HepG2 (cell line): ENCODE data around the gene RAMAC. TPM values are rescaled to one million over a fixed set of nuclear protein-coding genes. Genes with fewer than 3 reads are reported as not detected.

Experiments
- ATAC-seq: fragments of 200-7000 bp; cut with Tn5 transposase; 3 replicates; pipeline ENCODE4 v1.9.1; 2020; ENCODE audit warnings: mild to moderate bottlenecking, moderate library complexity
- BruUV-seq: library from RNA; stranded (reverse); fragments of 400-500 nt; replicated peaks from 2 replicates; lab custom pipeline; 2021; lab: Mats Ljungman, UMichigan
- CTCF ChIA-PET: fragments of 300-600 bp; formaldehyde crosslinking; extraction: SDS; loops from one replicate; lab custom pipeline; 2021; ENCODE audit warnings: low total read pairs, inconsistent platforms, low intra/inter-chr PET ratio; lab: Yijun Ruan, JAX
- POLR2A ChIA-PET: fragments of 350-600 bp; sonication (Branson Sonifier 250); formaldehyde crosslinking; loops from one replicate; lab custom pipeline; 2020; ENCODE audit warnings: antibody characterized with exemption, inconsistent platforms; lab: Yijun Ruan, JAX
- DNase-seq: peaks from one replicate; pipeline ENCODE4 v3.0.0-alpha.2; 2015; ENCODE audit warnings: low spot score
- FAIRE-seq: peaks from 3 replicates; lab custom pipeline; 2011; peaks lifted over from hg19 to GRCh38; lab: Jason Lieb, UNC
- H2AFZ ChIP-seq: one replicate; pipeline ENCODE4 v1.6.1; 2011; ENCODE audit warnings: low read length, inconsistent platforms
- H3K27ac ChIP-seq: fragments of 300-600 bp; 3 replicates; pipeline ENCODE4 v1.8.0; 2011; ENCODE audit warnings: mixed run types, mild to moderate bottlenecking, mixed read lengths, low read length, inconsistent platforms; ENCODE audit not compliant: insufficient read depth; ENCODE audit errors: extremely low read length
- H3K27me3 ChIP-seq, 2 experiments: fragments of 200-600 bp in 1 of 2; 2 replicates in 1 of 2; 3 replicates in 1 of 2; pipeline versions ENCODE4 v1.6.0 to v1.8.0; 2011; ENCODE audit warnings: low read length in 2 of 2, mild to moderate bottlenecking in 2 of 2, moderate library complexity in 2 of 2, inconsistent platforms in 1 of 2; ENCODE audit not compliant: insufficient read depth in 2 of 2, control insufficient read depth in 1 of 2
- H3K36me3 ChIP-seq, 2 experiments: fragments of 200-600 bp in 1 of 2; replicated peaks in 1 of 2; 2 replicates in 1 of 2; 3 replicates in 1 of 2; pipeline versions ENCODE4 v1.5.1 to v1.8.0; 2011; ENCODE audit warnings: low read length in 2 of 2, inconsistent platforms in 1 of 2; ENCODE audit not compliant: insufficient read depth in 2 of 2, control insufficient read depth in 1 of 2
- H3K4me1 ChIP-seq: 2 replicates; pipeline ENCODE4 v1.5.1; 2012; ENCODE audit warnings: low read length, inconsistent platforms; ENCODE audit not compliant: insufficient read depth
- H3K4me2 ChIP-seq: 2 replicates; pipeline ENCODE4 v1.6.0; 2011; ENCODE audit warnings: low read depth, low read length, inconsistent platforms
- H3K4me3 ChIP-seq, 3 experiments: fragments of 200-600 bp in 1 of 3; sonication (generic), shearing (Covaris generic) in 1 of 3; replicated peaks in 1 of 3; 2 replicates each; pipeline ENCODE4 v1.5.1; 2011 to 2016; ENCODE audit warnings: low read length in 3 of 3, inconsistent platforms in 2 of 3, low read depth in 2 of 3, mild to moderate bottlenecking in 2 of 3, control low read depth in 1 of 3, mixed read lengths in 1 of 3; ENCODE audit not compliant: insufficient read depth in 1 of 3
- H3K79me2 ChIP-seq: one replicate; pipeline ENCODE4 v1.6.1; 2011; ENCODE audit warnings: low read length, inconsistent platforms; ENCODE audit not compliant: insufficient read depth
- H3K9ac ChIP-seq: 2 replicates; pipeline ENCODE4 v1.6.0; 2011; ENCODE audit warnings: mild to moderate bottlenecking, low read depth, low read length, inconsistent platforms; ENCODE audit not compliant: insufficient read depth
- H3K9me3 ChIP-seq: 2 replicates; pipeline ENCODE4 v1.5.1; 2012; ENCODE audit warnings: mild to moderate bottlenecking, low read length
- H4K20me1 ChIP-seq: 2 replicates; pipeline ENCODE4 v1.6.0; 2011; ENCODE audit warnings: inconsistent platforms, mild to moderate bottlenecking, low read length, moderate library complexity; ENCODE audit not compliant: insufficient read depth
- JDP2 ChIP-seq: sonication (generic); formaldehyde crosslinking; IDR thresholded peaks from 2 replicates; pipeline ENCODE4 v1.8.1; 2022; ENCODE audit warnings: missing genetic modification reagents, borderline replicate concordance
- SIX1 ChIP-seq: sonication (generic); formaldehyde crosslinking; IDR thresholded peaks from 2 replicates; pipeline ENCODE4 v1.4.0; 2020; ENCODE audit warnings: missing genetic modification reagents, borderline replicate concordance
- ZNF362 ChIP-seq: sonication (generic); formaldehyde crosslinking; IDR thresholded peaks from 2 replicates; pipeline ENCODE4 v1.4.0; 2020; ENCODE audit warnings: missing genetic modification reagents, mild to moderate bottlenecking, borderline replicate concordance
- ZNF503 ChIP-seq: sonication (generic); formaldehyde crosslinking; IDR thresholded peaks from 2 replicates; pipeline ENCODE4 v1.4.0; 2020; ENCODE audit warnings: missing genetic modification reagents
- ZNF567 ChIP-seq: sonication (generic); formaldehyde crosslinking; IDR thresholded peaks from 2 replicates; pipeline ENCODE4 v1.8.1; 2023; ENCODE audit warnings: mild to moderate bottlenecking, missing genetic modification reagents, borderline replicate concordance
- ZNF782 ChIP-seq: sonication (generic); formaldehyde crosslinking; IDR thresholded peaks from 2 replicates; pipeline ENCODE4 v1.4.0; 2020; ENCODE audit warnings: missing genetic modification reagents, mild to moderate bottlenecking, borderline replicate concordance
- WGBS: methylation state at CpG from one replicate; pipeline ENCODE4 v1.1.6; 2017; ENCODE audit warnings: low lambda C conversion rate; 5-methylcytosine and 5-hydroxymethylcytosine counted together
- in situ Hi-C: cut with HindIII; loops from 2 replicates; pipeline ENCODE4 v1.10.0; 2017; ENCODE audit warnings: low pct_unique_long_range_greater_than_20kb; ENCODE audit not compliant: extremely low pct_ligation_motif_present
- intact Hi-C: fragments of 100-400 bp; cut with micrococcal nuclease; formaldehyde crosslinking; loops from one replicate; pipeline ENCODE4 v1.10.0; 2022; ENCODE audit not compliant: unreplicated experiment
- polyA plus RNA-seq, 8 experiments: library from polyadenylated mRNA; depleted of rRNA in 3 of 8; stranded (reverse) in 7 of 8; unstranded in 1 of 8; fragments of >200 nt; fragmentation: Illumina TruSeq in 4 of 8; extraction: Trizol in 4 of 8; gene quantifications; 2 replicates each; pipeline versions ENCODE4 v1.2.1 to v1.2.3, GENCODE V29; 2011 to 2016; ENCODE audit warnings: low read depth in 4 of 8, missing spikeins in 1 of 8, mixed read lengths in 1 of 8; ENCODE audit not compliant: insufficient read depth in 1 of 8
- total RNA-seq, 5 experiments: library from RNA; depleted of rRNA; stranded (reverse); fragments of >200 nt; fragmentation: Illumina TruSeq; extraction: Trizol; gene quantifications; 2 replicates each; pipeline ENCODE4 v1.2.3, GENCODE V29; 2016; ENCODE audit warnings: low read depth in 1 of 5
- TF ChIP-seq, protein P1 (sequence below): sonication (generic); formaldehyde crosslinking; IDR thresholded peaks from 2 replicates; pipeline ENCODE4 v1.4.0; 2020; ENCODE audit warnings: missing genetic modification reagents, borderline replicate concordance
- TF ChIP-seq, protein P2 (sequence below): sonication (generic); formaldehyde crosslinking; IDR thresholded peaks from 2 replicates; pipeline ENCODE4 v1.8.1; 2022; ENCODE audit warnings: low read depth, mild to moderate bottlenecking, missing genetic modification reagents
- TF ChIP-seq, protein P3 (sequence below): sonication (generic); formaldehyde crosslinking; IDR thresholded peaks from 2 replicates; pipeline ENCODE4 v1.8.1; 2023; ENCODE audit warnings: missing genetic modification reagents, inconsistent platforms, borderline replicate concordance

RAMAC gene
- total and polyA plus RNA-seq, 2 of the 13 experiments (the other 11 are each of a cell fraction or from before 2014, with no cell fraction given) = 22.2 to 45.9 TPM

- TF ChIP-seq ZNF503 (no peak), ZNF362 (CRISPR knock-in tag) (no peak), JDP2 (CRISPR knock-in tag) (no peak)
These were observed 21.1 kb upstream of the RAMAC start (continued) for GRCh38 chr15:82964890-82965289.

GRCh38 chr15:82966671-82967071 lies 19.3 kb upstream of the RAMAC start:
- WGBS = 34% methylated on average over 4 of the region's 4 CpGs
- H3K9me3 ChIP-seq = no peaks in the 10 kb centered on the region
- ATAC-seq (no peak), DNase-seq (no peak), FAIRE-seq (no peak)
- H2AFZ ChIP-seq = no peak overlapping the region
- H4K20me1 ChIP-seq = no peaks in the 10 kb centered on the region
- H3K9ac ChIP-seq = no peak overlapping the region
- H3K4me1 ChIP-seq = peaks cover 10% of the 10 kb centered on the region
- H3K27ac ChIP-seq = no peak overlapping the region
- POLR2A ChIA-PET = no interaction called here
- in situ Hi-C loops (no loop called here), intact Hi-C loops (no loop called here)
- H3K36me3 ChIP-seq = no peaks in the 10 kb centered on the region
- no peaks in the 10 kb centered on the region for H3K79me2 ChIP-seq
- H3K4me2 ChIP-seq = no peak overlapping the region
- CTCF ChIA-PET = no interaction called here
- BruUV-seq = no TSS peak
- H3K4me3 ChIP-seq = no peak overlapping the region
- H3K27me3 ChIP-seq = no peaks in the 10 kb centered on the region
- TF ChIP-seq, protein P1, sequence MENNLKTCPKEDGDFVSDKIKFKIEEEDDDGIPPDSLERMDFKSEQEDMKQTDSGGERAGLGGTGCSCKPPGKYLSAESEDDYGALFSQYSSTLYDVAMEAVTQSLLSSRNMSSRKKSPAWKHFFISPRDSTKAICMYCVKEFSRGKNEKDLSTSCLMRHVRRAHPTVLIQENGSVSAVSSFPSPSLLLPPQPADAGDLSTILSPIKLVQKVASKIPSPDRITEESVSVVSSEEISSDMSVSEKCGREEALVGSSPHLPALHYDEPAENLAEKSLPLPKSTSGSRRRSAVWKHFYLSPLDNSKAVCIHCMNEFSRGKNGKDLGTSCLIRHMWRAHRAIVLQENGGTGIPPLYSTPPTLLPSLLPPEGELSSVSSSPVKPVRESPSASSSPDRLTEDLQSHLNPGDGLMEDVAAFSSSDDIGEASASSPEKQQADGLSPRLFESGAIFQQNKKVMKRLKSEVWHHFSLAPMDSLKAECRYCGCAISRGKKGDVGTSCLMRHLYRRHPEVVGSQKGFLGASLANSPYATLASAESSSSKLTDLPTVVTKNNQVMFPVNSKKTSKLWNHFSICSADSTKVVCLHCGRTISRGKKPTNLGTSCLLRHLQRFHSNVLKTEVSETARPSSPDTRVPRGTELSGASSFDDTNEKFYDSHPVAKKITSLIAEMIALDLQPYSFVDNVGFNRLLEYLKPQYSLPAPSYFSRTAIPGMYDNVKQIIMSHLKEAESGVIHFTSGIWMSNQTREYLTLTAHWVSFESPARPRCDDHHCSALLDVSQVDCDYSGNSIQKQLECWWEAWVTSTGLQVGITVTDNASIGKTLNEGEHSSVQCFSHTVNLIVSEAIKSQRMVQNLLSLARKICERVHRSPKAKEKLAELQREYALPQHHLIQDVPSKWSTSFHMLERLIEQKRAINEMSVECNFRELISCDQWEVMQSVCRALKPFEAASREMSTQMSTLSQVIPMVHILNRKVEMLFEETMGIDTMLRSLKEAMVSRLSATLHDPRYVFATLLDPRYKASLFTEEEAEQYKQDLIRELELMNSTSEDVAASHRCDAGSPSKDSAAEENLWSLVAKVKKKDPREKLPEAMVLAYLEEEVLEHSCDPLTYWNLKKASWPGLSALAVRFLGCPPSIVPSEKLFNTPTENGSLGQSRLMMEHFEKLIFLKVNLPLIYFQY (CRISPR knock-in tag) = no peak
- TF ChIP-seq ZNF567 (CRISPR knock-in tag) (no peak), ZNF782 (CRISPR knock-in tag) (no peak), SIX1 (CRISPR knock-in tag) (no peak)
- TF ChIP-seq, protein P2, sequence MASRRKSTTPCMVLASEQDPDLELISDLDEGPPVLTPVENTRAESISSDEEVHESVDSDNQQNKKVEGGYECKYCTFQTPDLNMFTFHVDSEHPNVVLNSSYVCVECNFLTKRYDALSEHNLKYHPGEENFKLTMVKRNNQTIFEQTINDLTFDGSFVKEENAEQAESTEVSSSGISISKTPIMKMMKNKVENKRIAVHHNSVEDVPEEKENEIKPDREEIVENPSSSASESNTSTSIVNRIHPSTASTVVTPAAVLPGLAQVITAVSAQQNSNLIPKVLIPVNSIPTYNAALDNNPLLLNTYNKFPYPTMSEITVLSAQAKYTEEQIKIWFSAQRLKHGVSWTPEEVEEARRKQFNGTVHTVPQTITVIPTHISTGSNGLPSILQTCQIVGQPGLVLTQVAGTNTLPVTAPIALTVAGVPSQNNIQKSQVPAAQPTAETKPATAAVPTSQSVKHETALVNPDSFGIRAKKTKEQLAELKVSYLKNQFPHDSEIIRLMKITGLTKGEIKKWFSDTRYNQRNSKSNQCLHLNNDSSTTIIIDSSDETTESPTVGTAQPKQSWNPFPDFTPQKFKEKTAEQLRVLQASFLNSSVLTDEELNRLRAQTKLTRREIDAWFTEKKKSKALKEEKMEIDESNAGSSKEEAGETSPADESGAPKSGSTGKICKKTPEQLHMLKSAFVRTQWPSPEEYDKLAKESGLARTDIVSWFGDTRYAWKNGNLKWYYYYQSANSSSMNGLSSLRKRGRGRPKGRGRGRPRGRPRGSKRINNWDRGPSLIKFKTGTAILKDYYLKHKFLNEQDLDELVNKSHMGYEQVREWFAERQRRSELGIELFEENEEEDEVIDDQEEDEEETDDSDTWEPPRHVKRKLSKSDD (CRISPR knock-in tag) = no peak
- TF ChIP-seq, protein P3, sequence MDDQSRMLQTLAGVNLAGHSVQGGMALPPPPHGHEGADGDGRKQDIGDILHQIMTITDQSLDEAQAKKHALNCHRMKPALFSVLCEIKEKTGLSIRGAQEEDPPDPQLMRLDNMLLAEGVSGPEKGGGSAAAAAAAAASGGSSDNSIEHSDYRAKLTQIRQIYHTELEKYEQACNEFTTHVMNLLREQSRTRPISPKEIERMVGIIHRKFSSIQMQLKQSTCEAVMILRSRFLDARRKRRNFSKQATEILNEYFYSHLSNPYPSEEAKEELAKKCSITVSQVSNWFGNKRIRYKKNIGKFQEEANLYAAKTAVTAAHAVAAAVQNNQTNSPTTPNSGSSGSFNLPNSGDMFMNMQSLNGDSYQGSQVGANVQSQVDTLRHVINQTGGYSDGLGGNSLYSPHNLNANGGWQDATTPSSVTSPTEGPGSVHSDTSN = no peak
